Stimulated activated CD4-positive, alpha-beta T cell treated with anti-CD3 and anti-CD28 coated beads, Interleukin-2, amount 100 ng/mL, for 48 hours (primary cell): ENCODE data around the gene FAIM2.
"Not testable (repeated sequence)": the region's sequence is repeated elsewhere in the genome, so short reads cannot be mapped to it uniquely, and the experiment has no call there.

Source experiments
- DNase-seq, 2 donors: peaks; one replicate each; pipeline ENCODE4 v3.0.0-alpha.2; 2020

FAIM2 gene

GRCh38 chr12:49892732-49893317 lies 10.9 kb downstream of the FAIM2 start:
- DNase-seq = no peak

GRCh38 chr12:49892084-49892731 lies 11.5 kb downstream of the FAIM2 start:
- DNase-seq = no peak

- DNase-seq = no peak
These were observed 12.2 kb downstream of the FAIM2 start for GRCh38 chr12:49891476-49891875.

GRCh38 chr12:49891012-49891411 lies 12.7 kb downstream of the FAIM2 start:
- DNase-seq = no peak

GRCh38 chr12:49890096-49890461 lies 13.6 kb downstream of the FAIM2 start:
- no peak for DNase-seq

GRCh38 chr12:49889361-49890095 lies 14.2 kb downstream of the FAIM2 start:
- no peak for DNase-seq

GRCh38 chr12:49888461-49889151 lies 15.1 kb downstream of the FAIM2 start:
- no peak for DNase-seq

- DNase-seq = no peak
These were observed 15.9 kb downstream of the FAIM2 start for GRCh38 chr12:49887536-49888401.

- no peak for DNase-seq
These were observed 16.6 kb downstream of the FAIM2 start for GRCh38 chr12:49887091-49887490.

- DNase-seq = no peak
These were observed 17.8 kb downstream of the FAIM2 start for GRCh38 chr12:49885663-49886461.

- DNase-seq = no peak
These were observed 18.6 kb downstream of the FAIM2 start for GRCh38 chr12:49885118-49885517.

- DNase-seq = no peak
These were observed 20.7 kb downstream of the FAIM2 start for GRCh38 chr12:49882851-49883464.

GRCh38 chr12:49882248-49882850 lies 21.4 kb downstream of the FAIM2 start:
- no peak for DNase-seq

GRCh38 chr12:49881415-49882247 lies 22.1 kb downstream of the FAIM2 start:
- DNase-seq = no peak

GRCh38 chr12:49880756-49881414 lies 22.8 kb downstream of the FAIM2 start:
- no peak for DNase-seq

GRCh38 chr12:49879065-49879464 lies 24.6 kb downstream of the FAIM2 start:
- DNase-seq = not testable (repeated sequence)

GRCh38 chr12:49878021-49878420 lies 25.7 kb downstream of the FAIM2 start:
- no peak for DNase-seq

- no peak for DNase-seq
These were observed 26.6 kb downstream of the FAIM2 start for GRCh38 chr12:49877066-49877465.

- no peak for DNase-seq
These were observed 27.6 kb downstream of the FAIM2 start for GRCh38 chr12:49876070-49876469.
